K562 (cell line): ENCODE data around the gene RNF41. TPM values are rescaled to one million over a fixed set of nuclear protein-coding genes. Genes with fewer than 3 reads are reported as not detected.

Experiments used
- ATAC-seq: fragments of 200-7000 bp; cut with Tn5 transposase; 3 replicates; pipeline ENCODE4 v1.9.1; 2020; ENCODE audit warnings: moderate library complexity
- BruUV-seq: library from RNA; stranded (reverse); fragments of 400-500 nt; replicated peaks from 2 replicates; lab custom pipeline; 2021; lab: Mats Ljungman, UMichigan
- CTCF ChIA-PET: fragments of 300-600 bp; formaldehyde crosslinking; extraction: SDS; loops from one replicate; lab custom pipeline; 2021; ENCODE audit warnings: low intra/inter-chr PET ratio; lab: Yijun Ruan, JAX
- POLR2A ChIA-PET: fragments of 300-600, 350-650 bp; sonication (Branson Sonifier 250); formaldehyde crosslinking; extraction: SDS; loops from one replicate; lab custom pipeline; 2021; ENCODE audit warnings: antibody characterized with exemption, inconsistent platforms; lab: Yijun Ruan, JAX
- DNase-seq, 4 experiments: peaks; one replicate each; pipeline versions ENCODE4 v3.0.0 to v3.0.0-alpha.2; 2011 to 2018; ENCODE audit warnings: low spot score in 3 of 4, mixed read lengths in 3 of 4; ENCODE audit errors: extremely low read depth in 1 of 4
- FAIRE-seq: peaks from 2 replicates; lab custom pipeline; 2011; peaks lifted over from hg19 to GRCh38; lab: Jason Lieb, UNC
- H2AFZ ChIP-seq: 2 replicates; pipeline ENCODE4 v1.6.0; 2011; ENCODE audit warnings: low read depth, low read length, control low read depth, inconsistent platforms
- H3K27ac ChIP-seq: fragments of 200-600 bp; 3 replicates; pipeline ENCODE4 v1.8.0; 2011; ENCODE audit warnings: low read depth, mild to moderate bottlenecking, control low read depth, inconsistent platforms, low read length, moderate library complexity, mixed read lengths; ENCODE audit errors: extremely low read depth
- H3K27me3 ChIP-seq, 2 experiments: fragments of 300-600 bp in 1 of 2; 2 replicates in 1 of 2; 3 replicates in 1 of 2; pipeline versions ENCODE4 v1.6.0 to v1.8.0; 2011; ENCODE audit warnings: inconsistent platforms in 2 of 2, low read length in 2 of 2, mild to moderate bottlenecking in 1 of 2, mixed read lengths in 1 of 2, moderate library complexity in 1 of 2; ENCODE audit not compliant: control insufficient read depth in 2 of 2, insufficient read depth in 2 of 2
- H3K36me3 ChIP-seq: fragments of 300-600 bp; 3 replicates; pipeline ENCODE4 v1.8.0; 2011; ENCODE audit warnings: mild to moderate bottlenecking, low read length, inconsistent platforms; ENCODE audit not compliant: control insufficient read depth, insufficient read depth
- H3K4me1 ChIP-seq, 2 experiments: fragments of 200-600 bp in 1 of 2; replicated peaks in 1 of 2; 2 replicates in 1 of 2; 3 replicates in 1 of 2; pipeline versions ENCODE4 v1.5.1 to v1.8.0; 2011; ENCODE audit warnings: inconsistent platforms in 2 of 2, low read length in 2 of 2, mild to moderate bottlenecking in 1 of 2, mixed read lengths in 1 of 2, moderate library complexity in 1 of 2; ENCODE audit not compliant: control insufficient read depth in 2 of 2, insufficient read depth in 2 of 2
- H3K4me2 ChIP-seq: 2 replicates; pipeline ENCODE4 v1.6.1; 2011; ENCODE audit warnings: low read length, control low read depth, inconsistent platforms, mixed read lengths; ENCODE audit not compliant: insufficient read depth
- H3K4me3 ChIP-seq: fragments of 200-600 bp; sonication (generic), shearing (Covaris generic); 2 replicates; pipeline ENCODE4 v1.5.1; 2016; ENCODE audit warnings: control low read depth, inconsistent platforms
- H3K79me2 ChIP-seq: fragments of 200-600 bp; 3 replicates; pipeline ENCODE4 v1.8.0; 2011; ENCODE audit warnings: low read length, inconsistent platforms; ENCODE audit not compliant: control insufficient read depth, insufficient read depth
- H3K9ac ChIP-seq, 2 experiments: 2 replicates each; pipeline versions ENCODE4 v1.6.0 to v1.6.1; 2011; ENCODE audit warnings: low read depth in 2 of 2, low read length in 2 of 2, control low read depth in 1 of 2, inconsistent platforms in 1 of 2, mild to moderate bottlenecking in 1 of 2, mixed read lengths in 1 of 2; ENCODE audit not compliant: insufficient read depth in 1 of 2
- H3K9me1 ChIP-seq: one replicate; pipeline ENCODE4 v1.6.0; 2011; ENCODE audit warnings: inconsistent platforms, mild to moderate bottlenecking, low read length, moderate library complexity; ENCODE audit not compliant: control insufficient read depth, insufficient read depth
- H3K9me3 ChIP-seq: replicated peaks from 2 replicates; pipeline ENCODE4 v1.5.1; 2011; ENCODE audit warnings: low read depth, low read length, inconsistent platforms; ENCODE audit not compliant: control insufficient read depth, insufficient read depth
- H4K20me1 ChIP-seq: replicated peaks from 2 replicates; pipeline ENCODE4 v1.6.1; 2011; ENCODE audit warnings: low read length, inconsistent platforms, mixed read lengths; ENCODE audit not compliant: control insufficient read depth, insufficient read depth
- ATF7 ChIP-seq: fragments of 450-650 bp; IDR thresholded peaks from 2 replicates; pipeline ENCODE4 v1.7.1; 2014; ENCODE audit warnings: mild to moderate bottlenecking, moderate library complexity
- HEY1 ChIP-seq: fragments of 250-450 bp; sonication (Bioruptor Pico); IDR thresholded peaks from 2 replicates; pipeline ENCODE4 v1.5.0; 2020; ENCODE audit warnings: mild to moderate bottlenecking, moderate library complexity, borderline replicate concordance
- POLR3A ChIP-seq: IDR thresholded peaks from 2 replicates; pipeline ENCODE4 v1.6.1; 2011; ENCODE audit warnings: borderline replicate concordance, mild to moderate bottlenecking, moderate library complexity; ENCODE audit not compliant: insufficient read length, insufficient read depth; ENCODE audit errors: extremely low read depth
- SRSF1 ChIP-seq: fragments of 200-400 bp; formaldehyde crosslinking; IDR thresholded peaks from 2 replicates; pipeline ENCODE4 v1.6.1; 2017; ENCODE audit warnings: mild to moderate bottlenecking, low read depth, low read length, moderate library complexity
- XRCC5 ChIP-seq: fragments of 200-400 bp; formaldehyde crosslinking; IDR thresholded peaks from 2 replicates; pipeline ENCODE4 v1.6.1; 2017; ENCODE audit warnings: low read depth, mild to moderate bottlenecking, low read length
- ZZZ3 ChIP-seq: fragments of 450-650 bp; IDR thresholded peaks from 2 replicates; pipeline ENCODE4 v1.6.1; 2016; ENCODE audit warnings: antibody characterized with exemption, mild to moderate bottlenecking, moderate library complexity
- WGBS: fragments of 100-300 bp; shearing (Covaris generic); methylation state at CpG from one replicate; pipeline ENCODE4 v1.1.6; 2016; ENCODE audit warnings: low coverage, mixed read lengths; ENCODE audit not compliant: insufficient coverage; ENCODE audit errors: missing lambda C conversion rate; 5-methylcytosine and 5-hydroxymethylcytosine counted together
- in situ Hi-C: fragments of 300-500 bp; cut with MboI; formaldehyde crosslinking; loops from 4 replicates; pipeline ENCODE4 v1.15.0; 2018; ENCODE audit warnings: inconsistent platforms, mixed read lengths
- intact Hi-C: fragments of 100-400 bp; cut with micrococcal nuclease; formaldehyde crosslinking; loops from 2 replicates; pipeline ENCODE4 v1.14.2; 2022
- polyA plus RNA-seq, 8 experiments: library from polyadenylated mRNA; depleted of rRNA in 4 of 8; stranded (reverse) in 5 of 8; unstranded in 3 of 8; fragments of >200 nt; fragmentation: Nextera tagmentation in 2 of 8; fragmentation: Illumina TruSeq in 1 of 8; extraction: Ambion mirVana in 2 of 8; extraction: Trizol in 1 of 8; gene quantifications; 2 replicates each; pipeline versions ENCODE4 v1.2.1 to v1.2.3, GENCODE V29; 2011 to 2014; ENCODE audit warnings: inconsistent platforms in 1 of 8, missing spikeins in 1 of 8
- total RNA-seq, 7 experiments: library from RNA; depleted of rRNA in 6 of 7; stranded (reverse); fragments of >200 nt in 6 of 7; fragmentation: Illumina TruSeq in 2 of 7; extraction: Trizol in 2 of 7; gene quantifications; 2 replicates each; pipeline versions ENCODE4 v1.2.1 to v1.2.3, GENCODE V29; 2011 to 2021; ENCODE audit warnings: low replicate concordance in 1 of 7
- TF ChIP-seq, protein P1 (sequence below): sonication (generic); formaldehyde crosslinking; IDR thresholded peaks from 2 replicates; pipeline ENCODE4 v1.8.0; 2023; ENCODE audit warnings: missing genetic modification reagents, mild to moderate bottlenecking, borderline replicate concordance
- TF ChIP-seq, protein P2 (sequence below), 2 experiments: fragments of 450-650 bp in 1 of 2; sonication (generic) in 1 of 2; formaldehyde crosslinking in 1 of 2; IDR thresholded peaks in 1 of 2; conservative IDR thresholded peaks in 1 of 2; 2 replicates each; pipeline versions ENCODE4 v1.6.1 to v1.8.1; 2016 to 2023; ENCODE audit warnings: mild to moderate bottlenecking in 2 of 2, moderate library complexity in 2 of 2, inconsistent platforms in 1 of 2, missing genetic modification reagents in 1 of 2
- TF ChIP-seq, protein P3 (sequence below): fragments of 450-650 bp; IDR thresholded peaks from one replicate; pipeline ENCODE4 v1.6.1; 2018; ENCODE audit warnings: mild to moderate bottlenecking, moderate library complexity; ENCODE audit not compliant: partially characterized antibody

The RNF41 gene
- total and polyA plus RNA-seq, 9 of the 15 experiments (the other 6 are each of a cell fraction or from before 2014, with no cell fraction given): 28.2 to 46.8 (median 33.8) TPM

DNA sequence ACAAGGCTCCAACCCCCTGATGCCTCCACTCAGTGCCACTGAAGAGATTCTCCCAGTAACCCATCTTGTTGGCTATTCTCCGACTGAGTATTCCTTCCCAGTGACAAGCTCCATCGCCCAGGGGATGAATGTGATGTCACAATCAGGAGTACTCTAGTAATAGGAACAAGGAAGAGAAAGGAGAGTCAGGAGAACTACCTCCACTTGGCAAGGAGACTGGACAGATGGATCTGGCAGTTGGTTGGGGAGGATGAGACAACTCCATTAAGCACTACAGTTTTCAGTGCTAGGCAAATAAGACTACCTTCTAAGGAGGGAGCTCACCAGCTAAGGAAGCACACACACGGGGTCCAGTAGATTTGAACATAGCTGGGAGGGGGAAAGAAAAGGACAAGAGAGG lies 5.3 kb downstream of the RNF41 start (continued):
- TF ChIP-seq, protein P1, sequence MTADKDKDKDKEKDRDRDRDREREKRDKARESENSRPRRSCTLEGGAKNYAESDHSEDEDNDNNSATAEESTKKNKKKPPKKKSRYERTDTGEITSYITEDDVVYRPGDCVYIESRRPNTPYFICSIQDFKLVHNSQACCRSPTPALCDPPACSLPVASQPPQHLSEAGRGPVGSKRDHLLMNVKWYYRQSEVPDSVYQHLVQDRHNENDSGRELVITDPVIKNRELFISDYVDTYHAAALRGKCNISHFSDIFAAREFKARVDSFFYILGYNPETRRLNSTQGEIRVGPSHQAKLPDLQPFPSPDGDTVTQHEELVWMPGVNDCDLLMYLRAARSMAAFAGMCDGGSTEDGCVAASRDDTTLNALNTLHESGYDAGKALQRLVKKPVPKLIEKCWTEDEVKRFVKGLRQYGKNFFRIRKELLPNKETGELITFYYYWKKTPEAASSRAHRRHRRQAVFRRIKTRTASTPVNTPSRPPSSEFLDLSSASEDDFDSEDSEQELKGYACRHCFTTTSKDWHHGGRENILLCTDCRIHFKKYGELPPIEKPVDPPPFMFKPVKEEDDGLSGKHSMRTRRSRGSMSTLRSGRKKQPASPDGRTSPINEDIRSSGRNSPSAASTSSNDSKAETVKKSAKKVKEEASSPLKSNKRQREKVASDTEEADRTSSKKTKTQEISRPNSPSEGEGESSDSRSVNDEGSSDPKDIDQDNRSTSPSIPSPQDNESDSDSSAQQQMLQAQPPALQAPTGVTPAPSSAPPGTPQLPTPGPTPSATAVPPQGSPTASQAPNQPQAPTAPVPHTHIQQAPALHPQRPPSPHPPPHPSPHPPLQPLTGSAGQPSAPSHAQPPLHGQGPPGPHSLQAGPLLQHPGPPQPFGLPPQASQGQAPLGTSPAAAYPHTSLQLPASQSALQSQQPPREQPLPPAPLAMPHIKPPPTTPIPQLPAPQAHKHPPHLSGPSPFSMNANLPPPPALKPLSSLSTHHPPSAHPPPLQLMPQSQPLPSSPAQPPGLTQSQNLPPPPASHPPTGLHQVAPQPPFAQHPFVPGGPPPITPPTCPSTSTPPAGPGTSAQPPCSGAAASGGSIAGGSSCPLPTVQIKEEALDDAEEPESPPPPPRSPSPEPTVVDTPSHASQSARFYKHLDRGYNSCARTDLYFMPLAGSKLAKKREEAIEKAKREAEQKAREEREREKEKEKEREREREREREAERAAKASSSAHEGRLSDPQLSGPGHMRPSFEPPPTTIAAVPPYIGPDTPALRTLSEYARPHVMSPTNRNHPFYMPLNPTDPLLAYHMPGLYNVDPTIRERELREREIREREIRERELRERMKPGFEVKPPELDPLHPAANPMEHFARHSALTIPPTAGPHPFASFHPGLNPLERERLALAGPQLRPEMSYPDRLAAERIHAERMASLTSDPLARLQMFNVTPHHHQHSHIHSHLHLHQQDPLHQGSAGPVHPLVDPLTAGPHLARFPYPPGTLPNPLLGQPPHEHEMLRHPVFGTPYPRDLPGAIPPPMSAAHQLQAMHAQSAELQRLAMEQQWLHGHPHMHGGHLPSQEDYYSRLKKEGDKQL (CRISPR knock-in tag): no peak

DNA sequence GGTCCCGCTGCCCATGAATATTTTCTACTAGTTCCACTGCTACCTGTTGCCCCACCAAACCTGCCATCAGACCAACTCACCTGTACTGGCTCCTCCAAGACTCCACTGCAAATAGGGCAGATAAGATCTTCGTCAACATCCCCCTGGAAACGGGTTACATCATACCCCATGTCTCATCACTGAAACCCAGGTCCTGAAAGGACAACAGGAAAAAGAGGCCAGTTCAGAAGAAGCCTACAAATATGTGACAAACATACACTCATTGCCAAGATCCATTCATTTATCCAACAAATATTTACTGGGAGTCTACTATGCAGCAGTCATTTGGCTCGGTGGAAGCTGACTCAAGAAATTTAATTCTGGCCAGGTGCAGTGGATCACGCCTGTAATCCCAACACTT lies 7.8 kb downstream of the RNF41 start:
- ATAC-seq (no peak), DNase-seq (peak in 1 of 4 experiments; percentile 31), FAIRE-seq (peak; percentile 44)
- in situ Hi-C loops (no loop called here), intact Hi-C loops (no loop called here)
- no peaks in the 10 kb centered on the region for H3K9me1 ChIP-seq
- H3K9ac ChIP-seq: no peak overlapping the region
- no peaks in the 10 kb centered on the region for H3K9me3 ChIP-seq
- no peak overlapping the region for H3K27ac ChIP-seq
- H2AFZ ChIP-seq: no peak overlapping the region
- no peaks in the 10 kb centered on the region for H3K4me1 ChIP-seq
- peaks cover 2% of the 10 kb centered on the region; the same call in 2 of the 3 replicates for H3K79me2 ChIP-seq
- H4K20me1 ChIP-seq: 0 out of 2 replicates have a peak, but pooled peaks cover 3% of the 10 kb centered on the region
- H3K4me3 ChIP-seq: no peak overlapping the region
- no peak overlapping the region for H3K4me2 ChIP-seq
- peaks cover 66% of the 10 kb centered on the region for H3K36me3 ChIP-seq
- CTCF ChIA-PET: no interaction called here
- H3K27me3 ChIP-seq: no peaks in the 10 kb centered on the region
- WGBS: 81% methylated on average over 5 of the region's 5 CpGs
- BruUV-seq: no TSS peak
- POLR2A ChIA-PET: no interaction called here
- TF ChIP-seq XRCC5 (no peak), ATF7 (0 out of 2 replicates have a peak, but pooled peaks have one; percentile 23), HEY1 (CRISPR knock-in tag) (no peak), SRSF1 (no peak), POLR3A (no peak), ZZZ3 (no peak)
- TF ChIP-seq, protein P2, sequence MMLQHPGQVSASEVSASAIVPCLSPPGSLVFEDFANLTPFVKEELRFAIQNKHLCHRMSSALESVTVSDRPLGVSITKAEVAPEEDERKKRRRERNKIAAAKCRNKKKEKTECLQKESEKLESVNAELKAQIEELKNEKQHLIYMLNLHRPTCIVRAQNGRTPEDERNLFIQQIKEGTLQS (IDR thresholded peaks at IDR 0.05): peak; percentile 38
- TF ChIP-seq, protein P2 (CRISPR knock-in tag; conservative IDR thresholded peaks at IDR 0.05): no peak
- TF ChIP-seq, protein P3, sequence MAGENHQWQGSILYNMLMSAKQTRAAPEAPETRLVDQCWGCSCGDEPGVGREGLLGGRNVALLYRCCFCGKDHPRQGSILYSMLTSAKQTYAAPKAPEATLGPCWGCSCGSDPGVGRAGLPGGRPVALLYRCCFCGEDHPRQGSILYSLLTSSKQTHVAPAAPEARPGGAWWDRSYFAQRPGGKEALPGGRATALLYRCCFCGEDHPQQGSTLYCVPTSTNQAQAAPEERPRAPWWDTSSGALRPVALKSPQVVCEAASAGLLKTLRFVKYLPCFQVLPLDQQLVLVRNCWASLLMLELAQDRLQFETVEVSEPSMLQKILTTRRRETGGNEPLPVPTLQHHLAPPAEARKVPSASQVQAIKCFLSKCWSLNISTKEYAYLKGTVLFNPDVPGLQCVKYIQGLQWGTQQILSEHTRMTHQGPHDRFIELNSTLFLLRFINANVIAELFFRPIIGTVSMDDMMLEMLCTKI: no peak
